ENCODE data around the gene CBLB. TPM values are rescaled to one million over a fixed set of nuclear protein-coding genes. Genes with fewer than 3 reads are reported as not detected.

The CBLB gene
- total and polyA plus RNA-seq, 9 of the 15 experiments (the other 6 are each of a cell fraction or from before 2014, with no cell fraction given) = 1.8 to 8.1 (median 5.3) TPM

DNA sequence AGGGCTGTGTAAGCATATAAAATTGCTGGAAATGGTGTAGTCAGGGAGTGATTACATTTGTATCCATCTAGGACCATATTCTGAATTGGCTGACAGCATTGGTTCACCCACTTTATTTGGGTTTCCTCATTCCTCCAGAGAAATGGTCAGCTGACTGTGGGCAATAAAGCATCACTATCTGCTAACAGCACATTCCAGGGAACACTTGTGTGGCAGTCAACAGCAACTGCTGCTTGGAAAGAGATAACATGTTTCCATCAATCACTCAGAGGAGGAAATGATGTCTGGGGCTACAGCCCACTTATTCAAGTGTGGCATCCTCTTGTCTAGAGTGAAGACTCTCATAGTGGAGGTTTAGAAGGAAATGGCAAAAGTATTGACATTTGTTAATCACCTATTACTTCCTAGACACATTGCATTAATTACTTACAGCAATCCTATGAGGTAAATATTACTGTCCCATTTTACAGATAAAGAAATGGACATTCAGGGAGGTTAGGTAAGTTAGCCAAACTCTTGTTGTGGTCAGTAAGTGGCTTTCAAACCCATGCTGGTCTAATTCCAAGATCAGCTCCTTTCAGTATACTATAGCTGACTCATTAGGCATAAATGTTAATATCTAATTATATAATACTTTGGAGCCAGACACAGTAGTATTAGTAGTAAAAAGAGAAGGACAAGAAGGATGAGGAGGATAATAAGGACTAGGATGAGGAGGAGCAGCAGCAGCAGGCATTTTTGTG is 254.4 kb downstream of the CBLB start (continued):
- TF ChIP-seq, protein P1, sequence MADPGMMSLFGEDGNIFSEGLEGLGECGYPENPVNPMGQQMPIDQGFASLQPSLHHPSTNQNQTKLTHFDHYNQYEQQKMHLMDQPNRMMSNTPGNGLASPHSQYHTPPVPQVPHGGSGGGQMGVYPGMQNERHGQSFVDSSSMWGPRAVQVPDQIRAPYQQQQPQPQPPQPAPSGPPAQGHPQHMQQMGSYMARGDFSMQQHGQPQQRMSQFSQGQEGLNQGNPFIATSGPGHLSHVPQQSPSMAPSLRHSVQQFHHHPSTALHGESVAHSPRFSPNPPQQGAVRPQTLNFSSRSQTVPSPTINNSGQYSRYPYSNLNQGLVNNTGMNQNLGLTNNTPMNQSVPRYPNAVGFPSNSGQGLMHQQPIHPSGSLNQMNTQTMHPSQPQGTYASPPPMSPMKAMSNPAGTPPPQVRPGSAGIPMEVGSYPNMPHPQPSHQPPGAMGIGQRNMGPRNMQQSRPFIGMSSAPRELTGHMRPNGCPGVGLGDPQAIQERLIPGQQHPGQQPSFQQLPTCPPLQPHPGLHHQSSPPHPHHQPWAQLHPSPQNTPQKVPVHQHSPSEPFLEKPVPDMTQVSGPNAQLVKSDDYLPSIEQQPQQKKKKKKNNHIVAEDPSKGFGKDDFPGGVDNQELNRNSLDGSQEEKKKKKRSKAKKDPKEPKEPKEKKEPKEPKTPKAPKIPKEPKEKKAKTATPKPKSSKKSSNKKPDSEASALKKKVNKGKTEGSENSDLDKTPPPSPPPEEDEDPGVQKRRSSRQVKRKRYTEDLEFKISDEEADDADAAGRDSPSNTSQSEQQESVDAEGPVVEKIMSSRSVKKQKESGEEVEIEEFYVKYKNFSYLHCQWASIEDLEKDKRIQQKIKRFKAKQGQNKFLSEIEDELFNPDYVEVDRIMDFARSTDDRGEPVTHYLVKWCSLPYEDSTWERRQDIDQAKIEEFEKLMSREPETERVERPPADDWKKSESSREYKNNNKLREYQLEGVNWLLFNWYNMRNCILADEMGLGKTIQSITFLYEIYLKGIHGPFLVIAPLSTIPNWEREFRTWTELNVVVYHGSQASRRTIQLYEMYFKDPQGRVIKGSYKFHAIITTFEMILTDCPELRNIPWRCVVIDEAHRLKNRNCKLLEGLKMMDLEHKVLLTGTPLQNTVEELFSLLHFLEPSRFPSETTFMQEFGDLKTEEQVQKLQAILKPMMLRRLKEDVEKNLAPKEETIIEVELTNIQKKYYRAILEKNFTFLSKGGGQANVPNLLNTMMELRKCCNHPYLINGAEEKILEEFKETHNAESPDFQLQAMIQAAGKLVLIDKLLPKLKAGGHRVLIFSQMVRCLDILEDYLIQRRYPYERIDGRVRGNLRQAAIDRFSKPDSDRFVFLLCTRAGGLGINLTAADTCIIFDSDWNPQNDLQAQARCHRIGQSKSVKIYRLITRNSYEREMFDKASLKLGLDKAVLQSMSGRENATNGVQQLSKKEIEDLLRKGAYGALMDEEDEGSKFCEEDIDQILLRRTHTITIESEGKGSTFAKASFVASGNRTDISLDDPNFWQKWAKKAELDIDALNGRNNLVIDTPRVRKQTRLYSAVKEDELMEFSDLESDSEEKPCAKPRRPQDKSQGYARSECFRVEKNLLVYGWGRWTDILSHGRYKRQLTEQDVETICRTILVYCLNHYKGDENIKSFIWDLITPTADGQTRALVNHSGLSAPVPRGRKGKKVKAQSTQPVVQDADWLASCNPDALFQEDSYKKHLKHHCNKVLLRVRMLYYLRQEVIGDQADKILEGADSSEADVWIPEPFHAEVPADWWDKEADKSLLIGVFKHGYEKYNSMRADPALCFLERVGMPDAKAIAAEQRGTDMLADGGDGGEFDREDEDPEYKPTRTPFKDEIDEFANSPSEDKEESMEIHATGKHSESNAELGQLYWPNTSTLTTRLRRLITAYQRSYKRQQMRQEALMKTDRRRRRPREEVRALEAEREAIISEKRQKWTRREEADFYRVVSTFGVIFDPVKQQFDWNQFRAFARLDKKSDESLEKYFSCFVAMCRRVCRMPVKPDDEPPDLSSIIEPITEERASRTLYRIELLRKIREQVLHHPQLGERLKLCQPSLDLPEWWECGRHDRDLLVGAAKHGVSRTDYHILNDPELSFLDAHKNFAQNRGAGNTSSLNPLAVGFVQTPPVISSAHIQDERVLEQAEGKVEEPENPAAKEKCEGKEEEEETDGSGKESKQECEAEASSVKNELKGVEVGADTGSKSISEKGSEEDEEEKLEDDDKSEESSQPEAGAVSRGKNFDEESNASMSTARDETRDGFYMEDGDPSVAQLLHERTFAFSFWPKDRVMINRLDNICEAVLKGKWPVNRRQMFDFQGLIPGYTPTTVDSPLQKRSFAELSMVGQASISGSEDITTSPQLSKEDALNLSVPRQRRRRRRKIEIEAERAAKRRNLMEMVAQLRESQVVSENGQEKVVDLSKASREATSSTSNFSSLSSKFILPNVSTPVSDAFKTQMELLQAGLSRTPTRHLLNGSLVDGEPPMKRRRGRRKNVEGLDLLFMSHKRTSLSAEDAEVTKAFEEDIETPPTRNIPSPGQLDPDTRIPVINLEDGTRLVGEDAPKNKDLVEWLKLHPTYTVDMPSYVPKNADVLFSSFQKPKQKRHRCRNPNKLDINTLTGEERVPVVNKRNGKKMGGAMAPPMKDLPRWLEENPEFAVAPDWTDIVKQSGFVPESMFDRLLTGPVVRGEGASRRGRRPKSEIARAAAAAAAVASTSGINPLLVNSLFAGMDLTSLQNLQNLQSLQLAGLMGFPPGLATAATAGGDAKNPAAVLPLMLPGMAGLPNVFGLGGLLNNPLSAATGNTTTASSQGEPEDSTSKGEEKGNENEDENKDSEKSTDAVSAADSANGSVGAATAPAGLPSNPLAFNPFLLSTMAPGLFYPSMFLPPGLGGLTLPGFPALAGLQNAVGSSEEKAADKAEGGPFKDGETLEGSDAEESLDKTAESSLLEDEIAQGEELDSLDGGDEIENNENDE (IDR thresholded peaks at IDR 0.05; ENCODE audit: low read depth, low read length) = no peak
- no peak for TF ChIP-seq RBBP5 (IDR thresholded peaks at IDR 0.05; ENCODE audit: borderline replicate concordance, insufficient read depth, low read length, poor library complexity, severe bottlenecking)
- peak; percentile 53; the same call in 1 of the 2 replicates for TF ChIP-seq ZNF589 (CRISPR knock-in tag; IDR thresholded peaks at IDR 0.05; ENCODE audit: low read depth)
- TF ChIP-seq ZNF239 (CRISPR knock-in tag; IDR thresholded peaks at IDR 0.05) = peak; percentile 27; the same call in 1 of the 2 replicates
- TF ChIP-seq MTA1 (IDR thresholded peaks at IDR 0.05; ENCODE audit: borderline replicate concordance) = 0 out of 2 replicates have a peak, but pooled peaks have one; percentile 45
- no peak for TF ChIP-seq ZNF124 (CRISPR knock-in tag; IDR thresholded peaks at IDR 0.05)
- no peak for TF ChIP-seq ZNF695 (CRISPR knock-in tag; IDR thresholded peaks at IDR 0.05)
- TF ChIP-seq SMAD3 (CRISPR knock-in tag; conservative IDR thresholded peaks at IDR 0.05) = 0 out of 2 replicates have a peak, but pooled peaks have one; percentile 59
- TF ChIP-seq SREBF2 (CRISPR knock-in tag; IDR thresholded peaks at IDR 0.05) = no peak
- peak; percentile 68 for TF ChIP-seq MECOM (CRISPR knock-in tag; IDR thresholded peaks at IDR 0.05)
- TF ChIP-seq, protein P2, sequence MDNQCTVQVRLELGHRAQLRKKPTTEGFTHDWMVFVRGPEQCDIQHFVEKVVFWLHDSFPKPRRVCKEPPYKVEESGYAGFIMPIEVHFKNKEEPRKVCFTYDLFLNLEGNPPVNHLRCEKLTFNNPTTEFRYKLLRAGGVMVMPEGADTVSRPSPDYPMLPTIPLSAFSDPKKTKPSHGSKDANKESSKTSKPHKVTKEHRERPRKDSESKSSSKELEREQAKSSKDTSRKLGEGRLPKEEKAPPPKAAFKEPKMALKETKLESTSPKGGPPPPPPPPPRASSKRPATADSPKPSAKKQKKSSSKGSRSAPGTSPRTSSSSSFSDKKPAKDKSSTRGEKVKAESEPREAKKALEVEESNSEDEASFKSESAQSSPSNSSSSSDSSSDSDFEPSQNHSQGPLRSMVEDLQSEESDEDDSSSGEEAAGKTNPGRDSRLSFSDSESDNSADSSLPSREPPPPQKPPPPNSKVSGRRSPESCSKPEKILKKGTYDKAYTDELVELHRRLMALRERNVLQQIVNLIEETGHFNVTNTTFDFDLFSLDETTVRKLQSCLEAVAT (IDR thresholded peaks at IDR 0.05) = peak in 1 of 2 experiments; percentile 76; a peak in 1 of 4 replicates
- TF ChIP-seq, protein P3, sequence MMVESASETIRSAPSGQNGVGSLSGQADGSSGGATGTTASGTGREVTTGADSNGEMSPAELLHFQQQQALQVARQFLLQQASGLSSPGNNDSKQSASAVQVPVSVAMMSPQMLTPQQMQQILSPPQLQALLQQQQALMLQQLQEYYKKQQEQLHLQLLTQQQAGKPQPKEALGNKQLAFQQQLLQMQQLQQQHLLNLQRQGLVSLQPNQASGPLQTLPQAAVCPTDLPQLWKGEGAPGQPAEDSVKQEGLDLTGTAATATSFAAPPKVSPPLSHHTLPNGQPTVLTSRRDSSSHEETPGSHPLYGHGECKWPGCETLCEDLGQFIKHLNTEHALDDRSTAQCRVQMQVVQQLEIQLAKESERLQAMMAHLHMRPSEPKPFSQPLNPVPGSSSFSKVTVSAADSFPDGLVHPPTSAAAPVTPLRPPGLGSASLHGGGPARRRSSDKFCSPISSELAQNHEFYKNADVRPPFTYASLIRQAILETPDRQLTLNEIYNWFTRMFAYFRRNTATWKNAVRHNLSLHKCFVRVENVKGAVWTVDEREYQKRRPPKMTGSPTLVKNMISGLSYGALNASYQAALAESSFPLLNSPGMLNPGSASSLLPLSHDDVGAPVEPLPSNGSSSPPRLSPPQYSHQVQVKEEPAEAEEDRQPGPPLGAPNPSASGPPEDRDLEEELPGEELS (CRISPR knock-in tag; IDR thresholded peaks at IDR 0.05; ENCODE audit: borderline replicate concordance) = no peak

Measured in K562 (cell line).